Peyer's patch (tissue), 4 donors: ENCODE data around the gene OR2W3.

Source experiments
- POLR2A ChIP-seq, 2 donors: fragments of 450-650 bp; IDR thresholded peaks; one replicate each; pipeline ENCODE4 v1.5.1; 2017; ENCODE audit warnings: antibody characterized with exemption in 2 of 2, mild to moderate bottlenecking in 2 of 2, moderate library complexity in 2 of 2
- TF ChIP-seq, protein P1 (sequence below), 6 experiments: fragments of 450-650 bp in 4 of 6; fragments of 200-600 bp in 2 of 6; sonication (generic) in 1 of 6; IDR thresholded peaks; one replicate each; pipeline ENCODE4 v1.5.1; 2017 to 2019; ENCODE audit warnings: antibody characterized with exemption in 6 of 6, mild to moderate bottlenecking in 3 of 6, moderate library complexity in 1 of 6

DNA sequence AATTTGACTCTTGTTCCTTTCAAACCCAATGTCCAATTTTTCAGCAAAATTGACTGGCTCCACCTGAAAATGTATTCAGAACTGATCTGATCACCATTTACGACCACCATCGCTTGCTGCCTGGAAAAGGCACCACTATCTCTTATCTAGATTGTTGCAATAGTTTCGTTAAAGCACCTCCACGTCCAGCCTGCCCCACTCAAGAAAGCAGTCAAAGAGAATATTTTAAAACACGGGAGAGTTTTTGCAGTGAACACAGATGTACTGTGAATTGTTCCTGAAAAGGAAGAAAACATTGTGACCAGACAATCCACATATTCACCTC lies 49.7 kb upstream of the OR2W3 start:
- TF ChIP-seq, protein P1, sequence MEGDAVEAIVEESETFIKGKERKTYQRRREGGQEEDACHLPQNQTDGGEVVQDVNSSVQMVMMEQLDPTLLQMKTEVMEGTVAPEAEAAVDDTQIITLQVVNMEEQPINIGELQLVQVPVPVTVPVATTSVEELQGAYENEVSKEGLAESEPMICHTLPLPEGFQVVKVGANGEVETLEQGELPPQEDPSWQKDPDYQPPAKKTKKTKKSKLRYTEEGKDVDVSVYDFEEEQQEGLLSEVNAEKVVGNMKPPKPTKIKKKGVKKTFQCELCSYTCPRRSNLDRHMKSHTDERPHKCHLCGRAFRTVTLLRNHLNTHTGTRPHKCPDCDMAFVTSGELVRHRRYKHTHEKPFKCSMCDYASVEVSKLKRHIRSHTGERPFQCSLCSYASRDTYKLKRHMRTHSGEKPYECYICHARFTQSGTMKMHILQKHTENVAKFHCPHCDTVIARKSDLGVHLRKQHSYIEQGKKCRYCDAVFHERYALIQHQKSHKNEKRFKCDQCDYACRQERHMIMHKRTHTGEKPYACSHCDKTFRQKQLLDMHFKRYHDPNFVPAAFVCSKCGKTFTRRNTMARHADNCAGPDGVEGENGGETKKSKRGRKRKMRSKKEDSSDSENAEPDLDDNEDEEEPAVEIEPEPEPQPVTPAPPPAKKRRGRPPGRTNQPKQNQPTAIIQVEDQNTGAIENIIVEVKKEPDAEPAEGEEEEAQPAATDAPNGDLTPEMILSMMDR (IDR thresholded peaks at IDR 0.05) = no peak
- no peak for TF ChIP-seq POLR2A (IDR thresholded peaks at IDR 0.05)
